ENCODE results near the gene TSPAN5. TPM values are rescaled to one million over a fixed set of nuclear protein-coding genes. Genes with fewer than 3 reads are reported as not detected.

The TSPAN5 gene
- total RNA-seq, 1 experiment from 2014 or later, result 18.4 TPM

- no peak for DNase-seq (ENCODE audit: low spot score)
Measured at GRCh38 chr4:98586962-98587354, 71.5 kb downstream of the TSPAN5 start.

- DNase-seq (ENCODE audit: low spot score), result no peak
Measured at GRCh38 chr4:98586291-98586961, 72.0 kb downstream of the TSPAN5 start.

- DNase-seq (ENCODE audit: low spot score), result no peak
Measured at GRCh38 chr4:98585596-98585995, 72.8 kb downstream of the TSPAN5 start.

GRCh38 chr4:98584265-98584664 lies 74.1 kb downstream of the TSPAN5 start:
- DNase-seq (ENCODE audit: low spot score), result no peak

GRCh38 chr4:98583265-98583664 lies 75.1 kb downstream of the TSPAN5 start:
- DNase-seq (ENCODE audit: low spot score), result no peak

- no peak for DNase-seq (ENCODE audit: low spot score)
Measured at GRCh38 chr4:98581126-98581525, 77.3 kb downstream of the TSPAN5 start.

GRCh38 chr4:98577956-98578355 lies 80.5 kb downstream of the TSPAN5 start:
- no peak for DNase-seq (ENCODE audit: low spot score)

GRCh38 chr4:98574816-98575215 lies 83.6 kb downstream of the TSPAN5 start:
- DNase-seq (ENCODE audit: low spot score), result no peak

GRCh38 chr4:98573791-98574190 lies 84.6 kb downstream of the TSPAN5 start:
- no peak for DNase-seq (ENCODE audit: low spot score)

- no peak for DNase-seq (ENCODE audit: low spot score)
Measured at GRCh38 chr4:98572697-98573096, 85.7 kb downstream of the TSPAN5 start.

- no peak for DNase-seq (ENCODE audit: low spot score)
Measured at GRCh38 chr4:98571161-98571786, 87.1 kb downstream of the TSPAN5 start.

- no peak for DNase-seq (ENCODE audit: low spot score)
Measured at GRCh38 chr4:98570151-98570797, 88.1 kb downstream of the TSPAN5 start.

- no peak for DNase-seq (ENCODE audit: low spot score)
Measured at GRCh38 chr4:98568941-98569663, 89.3 kb downstream of the TSPAN5 start.

GRCh38 chr4:98567611-98568010 lies 90.8 kb downstream of the TSPAN5 start:
- DNase-seq (ENCODE audit: low spot score), result no peak

GRCh38 chr4:98566361-98567008 lies 91.9 kb downstream of the TSPAN5 start:
- DNase-seq (ENCODE audit: low spot score), result no peak

GRCh38 chr4:98565681-98566301 lies 92.6 kb downstream of the TSPAN5 start:
- DNase-seq (ENCODE audit: low spot score), result no peak

- no peak for DNase-seq (ENCODE audit: low spot score)
Measured at GRCh38 chr4:98564852-98565251, 93.6 kb downstream of the TSPAN5 start.

- DNase-seq (ENCODE audit: low spot score), result no peak
Measured at GRCh38 chr4:98560321-98560720, 98.1 kb downstream of the TSPAN5 start.

- no peak for DNase-seq (ENCODE audit: low spot score)
Measured at GRCh38 chr4:98558471-98559169, 99.8 kb downstream of the TSPAN5 start.

- peak; percentile 14 for DNase-seq (ENCODE audit: low spot score)
Measured at GRCh38 chr4:98557194-98557892, 101.1 kb downstream of the TSPAN5 start.
